Measurements from ENCODE around the gene VSIR.

DNA sequence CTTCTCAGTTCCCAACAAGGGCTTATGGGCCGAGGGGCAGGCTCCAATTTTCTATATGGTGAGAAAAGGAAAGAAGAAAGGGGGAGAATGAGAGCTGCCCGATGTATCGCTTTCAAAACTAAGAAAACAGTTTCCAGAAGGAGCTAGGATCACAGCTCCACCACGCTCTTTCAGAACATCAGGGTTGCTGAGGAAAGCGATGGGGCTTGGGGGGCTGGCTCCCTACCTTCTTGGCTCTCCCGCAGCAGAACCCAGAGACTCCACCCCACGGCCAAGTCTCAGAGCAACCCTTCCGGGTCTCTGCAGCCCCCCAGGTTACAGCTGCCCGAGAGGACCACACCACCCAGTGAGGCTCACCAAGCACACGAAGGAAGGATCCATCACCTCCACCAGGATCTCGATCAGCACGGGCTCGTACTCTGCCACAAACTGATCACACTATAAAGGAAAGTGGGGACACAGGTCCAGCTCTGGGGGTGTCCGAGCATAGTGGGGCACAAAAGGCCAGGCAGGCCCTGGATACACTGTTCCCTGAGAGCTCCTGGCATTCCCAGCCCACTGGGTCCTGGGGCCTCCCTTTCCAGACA, 45.4 kb upstream of the VSIR start:
- TF ChIP-seq, protein P1, sequence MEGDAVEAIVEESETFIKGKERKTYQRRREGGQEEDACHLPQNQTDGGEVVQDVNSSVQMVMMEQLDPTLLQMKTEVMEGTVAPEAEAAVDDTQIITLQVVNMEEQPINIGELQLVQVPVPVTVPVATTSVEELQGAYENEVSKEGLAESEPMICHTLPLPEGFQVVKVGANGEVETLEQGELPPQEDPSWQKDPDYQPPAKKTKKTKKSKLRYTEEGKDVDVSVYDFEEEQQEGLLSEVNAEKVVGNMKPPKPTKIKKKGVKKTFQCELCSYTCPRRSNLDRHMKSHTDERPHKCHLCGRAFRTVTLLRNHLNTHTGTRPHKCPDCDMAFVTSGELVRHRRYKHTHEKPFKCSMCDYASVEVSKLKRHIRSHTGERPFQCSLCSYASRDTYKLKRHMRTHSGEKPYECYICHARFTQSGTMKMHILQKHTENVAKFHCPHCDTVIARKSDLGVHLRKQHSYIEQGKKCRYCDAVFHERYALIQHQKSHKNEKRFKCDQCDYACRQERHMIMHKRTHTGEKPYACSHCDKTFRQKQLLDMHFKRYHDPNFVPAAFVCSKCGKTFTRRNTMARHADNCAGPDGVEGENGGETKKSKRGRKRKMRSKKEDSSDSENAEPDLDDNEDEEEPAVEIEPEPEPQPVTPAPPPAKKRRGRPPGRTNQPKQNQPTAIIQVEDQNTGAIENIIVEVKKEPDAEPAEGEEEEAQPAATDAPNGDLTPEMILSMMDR (IDR thresholded peaks at IDR 0.05): no peak
- no peak for TF ChIP-seq POLR2A (IDR thresholded peaks at IDR 0.05)
